WTC11 (cell line): ENCODE measurements around the gene CEP170B. TPM values are rescaled to one million over a fixed set of nuclear protein-coding genes. Genes with fewer than 3 reads are reported as not detected.

Experiments used
- ATF1 ChIP-seq: sonication (generic); formaldehyde crosslinking; IDR thresholded peaks from 2 replicates; pipeline ENCODE4 v1.8.1; 2023; ENCODE audit warnings: mild to moderate bottlenecking, moderate library complexity, missing genetic modification reagents
- CREM ChIP-seq: sonication (generic); formaldehyde crosslinking; IDR thresholded peaks from 2 replicates; pipeline ENCODE4 v1.8.1; 2022; ENCODE audit warnings: mild to moderate bottlenecking, missing genetic modification reagents, moderate library complexity
- ELF4 ChIP-seq: sonication (generic); formaldehyde crosslinking; IDR thresholded peaks from 2 replicates; pipeline ENCODE4 v1.8.1; 2022; ENCODE audit warnings: low read depth, mild to moderate bottlenecking, moderate library complexity, missing genetic modification reagents
- EMX1 ChIP-seq: fragments of 250-450 bp; sonication (Bioruptor Pico); IDR thresholded peaks from 2 replicates; pipeline ENCODE4 v1.8.0; 2021; ENCODE audit warnings: mild to moderate bottlenecking
- ETV6 ChIP-seq: sonication (generic); formaldehyde crosslinking; IDR thresholded peaks from 2 replicates; pipeline ENCODE4 v1.8.1; 2022; ENCODE audit warnings: mild to moderate bottlenecking, missing genetic modification reagents
- FOXJ3 ChIP-seq: sonication (generic); formaldehyde crosslinking; IDR thresholded peaks from 2 replicates; pipeline ENCODE4 v1.9.0; 2021; ENCODE audit warnings: missing genetic modification reagents, mild to moderate bottlenecking, borderline replicate concordance
- FOXP1 ChIP-seq: sonication (generic); formaldehyde crosslinking; IDR thresholded peaks from 2 replicates; pipeline ENCODE4 v1.8.0; 2022; ENCODE audit warnings: missing genetic modification reagents, mild to moderate bottlenecking, moderate library complexity, borderline replicate concordance
- HMGA2 ChIP-seq: fragments of 250-450 bp; sonication (Bioruptor Pico); IDR thresholded peaks from 2 replicates; pipeline ENCODE4 v1.4.0; 2021; ENCODE audit warnings: mild to moderate bottlenecking, moderate library complexity
- IRF1 ChIP-seq: sonication (generic); formaldehyde crosslinking; IDR thresholded peaks from 2 replicates; pipeline ENCODE4 v1.8.0; 2023; ENCODE audit warnings: missing genetic modification reagents
- IRF2 ChIP-seq: sonication (generic); formaldehyde crosslinking; IDR thresholded peaks from 2 replicates; pipeline ENCODE4 v1.8.0; 2022; ENCODE audit warnings: low read depth, missing genetic modification reagents, borderline replicate concordance
- JAZF1 ChIP-seq: fragments of 250-450 bp; sonication (Bioruptor Pico); IDR thresholded peaks from 2 replicates; pipeline ENCODE4 v1.9.0; 2021; ENCODE audit warnings: moderate library complexity, mild to moderate bottlenecking, inconsistent platforms
- JUN ChIP-seq: sonication (generic); formaldehyde crosslinking; IDR thresholded peaks from 2 replicates; pipeline ENCODE4 v1.8.0; 2023; ENCODE audit warnings: mild to moderate bottlenecking, missing genetic modification reagents
- KAT7 ChIP-seq: sonication (generic); formaldehyde crosslinking; IDR thresholded peaks from 2 replicates; pipeline ENCODE4 v1.8.1; 2023; ENCODE audit warnings: missing genetic modification reagents, mild to moderate bottlenecking, borderline replicate concordance
- OVOL2 ChIP-seq: fragments of 250-450 bp; sonication (Bioruptor Pico); IDR thresholded peaks from 2 replicates; pipeline ENCODE4 v1.9.0; 2021; ENCODE audit warnings: mild to moderate bottlenecking, borderline replicate concordance
- PRDM15 ChIP-seq: sonication (generic); formaldehyde crosslinking; IDR thresholded peaks from 2 replicates; pipeline ENCODE4 v1.8.0; 2022; ENCODE audit warnings: missing genetic modification reagents
- RORB ChIP-seq: fragments of 250-450 bp; sonication (Bioruptor Pico); IDR thresholded peaks from 2 replicates; pipeline ENCODE4 v1.9.0; 2021; ENCODE audit warnings: mild to moderate bottlenecking
- SMAD4 ChIP-seq: sonication (generic); formaldehyde crosslinking; IDR thresholded peaks from 2 replicates; pipeline ENCODE4 v1.8.0; 2022; ENCODE audit warnings: mild to moderate bottlenecking, missing genetic modification reagents
- SOX15 ChIP-seq: fragments of 250-450 bp; sonication (Bioruptor Pico); IDR thresholded peaks from 2 replicates; pipeline ENCODE4 v1.9.0; 2021; ENCODE audit warnings: mild to moderate bottlenecking
- TP53 ChIP-seq: sonication (generic); formaldehyde crosslinking; IDR thresholded peaks from 2 replicates; pipeline ENCODE4 v1.8.1; 2023; ENCODE audit warnings: mild to moderate bottlenecking, missing genetic modification reagents
- ZBTB21 ChIP-seq: sonication (generic); formaldehyde crosslinking; IDR thresholded peaks from 2 replicates; pipeline ENCODE4 v1.8.1; 2023; ENCODE audit warnings: mild to moderate bottlenecking, missing genetic modification reagents, borderline replicate concordance
- ZNF121 ChIP-seq: sonication (generic); formaldehyde crosslinking; IDR thresholded peaks from 2 replicates; pipeline ENCODE4 v1.8.0; 2023; ENCODE audit warnings: missing genetic modification reagents
- ZNF219 ChIP-seq: sonication (generic); formaldehyde crosslinking; IDR thresholded peaks from 2 replicates; pipeline ENCODE4 v1.8.0; 2023; ENCODE audit warnings: missing genetic modification reagents, mild to moderate bottlenecking, borderline replicate concordance
- ZNF263 ChIP-seq: sonication (generic); formaldehyde crosslinking; IDR thresholded peaks from 2 replicates; pipeline ENCODE4 v1.8.1; 2022; ENCODE audit warnings: low read depth, mild to moderate bottlenecking, moderate library complexity, missing genetic modification reagents
- ZNF671 ChIP-seq: fragments of 250-450 bp; sonication (Bioruptor Pico); IDR thresholded peaks from 2 replicates; pipeline ENCODE4 v1.8.0; 2021; ENCODE audit warnings: mild to moderate bottlenecking
- total RNA-seq: library from RNA; stranded (reverse); gene quantifications from 3 replicates; pipeline ENCODE4 v1.2.3, GENCODE V29; 2021
- TF ChIP-seq, protein P1 (sequence below): fragments of 250-450 bp; sonication (Bioruptor Pico); IDR thresholded peaks from 2 replicates; pipeline ENCODE4 v1.9.0; 2021; ENCODE audit warnings: mild to moderate bottlenecking
- TF ChIP-seq, protein P2 (sequence below): sonication (generic); formaldehyde crosslinking; IDR thresholded peaks from 2 replicates; pipeline ENCODE4 v1.8.1; 2023; ENCODE audit warnings: mild to moderate bottlenecking, missing genetic modification reagents, moderate library complexity
- TF ChIP-seq, protein P3 (sequence below): sonication (generic); formaldehyde crosslinking; IDR thresholded peaks from 2 replicates; pipeline ENCODE4 v1.8.1; 2023; ENCODE audit warnings: mild to moderate bottlenecking, missing genetic modification reagents
- TF ChIP-seq, protein P4 (sequence below): sonication (generic); formaldehyde crosslinking; IDR thresholded peaks from 2 replicates; pipeline ENCODE4 v1.8.0; 2022; ENCODE audit warnings: mild to moderate bottlenecking, missing genetic modification reagents
- TF ChIP-seq, protein P5 (sequence below): sonication (generic); formaldehyde crosslinking; IDR thresholded peaks from 2 replicates; pipeline ENCODE4 v1.8.1; 2023; ENCODE audit warnings: mild to moderate bottlenecking, missing genetic modification reagents, moderate library complexity

The CEP170B gene
- total RNA-seq, 1 experiment from 2014 or later = 47.0 TPM

DNA sequence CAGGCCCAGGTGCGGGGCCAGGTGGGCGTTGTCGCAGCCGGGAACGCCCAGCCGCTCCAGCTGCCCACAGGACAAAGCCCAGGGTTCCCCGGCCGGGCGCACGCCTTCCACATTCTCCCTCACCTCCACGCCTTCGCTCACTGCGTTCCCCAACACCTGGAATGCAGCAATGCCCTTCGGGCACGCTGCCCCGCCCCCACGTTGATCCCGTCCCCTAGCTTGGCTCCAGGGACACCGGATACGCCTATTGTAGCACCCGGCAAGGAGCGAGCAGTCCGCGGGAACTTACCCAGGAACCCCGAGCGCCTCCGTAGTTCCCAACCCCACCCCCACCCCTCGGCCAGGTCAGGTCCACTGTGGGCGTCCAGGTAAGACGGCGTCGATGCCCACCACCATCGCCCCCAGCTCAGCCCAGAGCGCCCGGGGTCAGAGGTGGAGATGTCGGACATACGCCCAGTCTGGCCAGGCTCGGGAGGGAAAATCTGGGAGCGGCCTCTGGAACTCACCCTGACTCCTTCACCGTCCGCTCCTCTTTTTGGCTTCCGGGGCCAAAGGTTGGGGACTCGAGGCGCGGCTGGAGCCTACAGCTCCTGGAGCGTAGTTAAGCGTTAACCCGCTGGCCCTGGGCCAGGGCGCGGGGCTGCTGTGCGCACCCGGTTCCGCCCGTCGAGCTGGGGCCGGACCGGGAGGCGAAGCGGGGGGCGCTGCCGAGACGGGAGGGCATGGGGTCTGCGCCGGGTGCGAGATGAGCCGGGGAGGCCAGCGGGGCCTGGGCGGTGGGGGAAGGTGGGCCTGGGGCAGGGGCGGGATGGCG lies 594 bp upstream of the CEP170B start (continued):
- TF ChIP-seq ZBTB21 (CRISPR knock-in tag) (no peak), ZNF219 (CRISPR knock-in tag) (no peak), CREM (no peak), SMAD4 (no peak), ZNF263 (CRISPR knock-in tag) (no peak), ELF4 (CRISPR knock-in tag) (no peak), HMGA2 (CRISPR knock-in tag) (no peak), ATF1 (no peak), KAT7 (peak; percentile 71; the same call in 1 of the 2 replicates), ZNF121 (CRISPR knock-in tag) (no peak), SOX15 (CRISPR knock-in tag) (no peak), TP53 (CRISPR knock-in tag) (no peak), RORB (CRISPR knock-in tag) (no peak), IRF1 (CRISPR knock-in tag) (no peak), JAZF1 (no peak), FOXJ3 (CRISPR knock-in tag) (no peak), ZNF671 (no peak), JUN (CRISPR knock-in tag) (no peak), OVOL2 (CRISPR knock-in tag) (no peak), EMX1 (CRISPR knock-in tag) (no peak), PRDM15 (CRISPR knock-in tag) (no peak), ETV6 (no peak), IRF2 (no peak), FOXP1 (CRISPR knock-in tag) (peak; percentile 91)
- TF ChIP-seq, protein P1, sequence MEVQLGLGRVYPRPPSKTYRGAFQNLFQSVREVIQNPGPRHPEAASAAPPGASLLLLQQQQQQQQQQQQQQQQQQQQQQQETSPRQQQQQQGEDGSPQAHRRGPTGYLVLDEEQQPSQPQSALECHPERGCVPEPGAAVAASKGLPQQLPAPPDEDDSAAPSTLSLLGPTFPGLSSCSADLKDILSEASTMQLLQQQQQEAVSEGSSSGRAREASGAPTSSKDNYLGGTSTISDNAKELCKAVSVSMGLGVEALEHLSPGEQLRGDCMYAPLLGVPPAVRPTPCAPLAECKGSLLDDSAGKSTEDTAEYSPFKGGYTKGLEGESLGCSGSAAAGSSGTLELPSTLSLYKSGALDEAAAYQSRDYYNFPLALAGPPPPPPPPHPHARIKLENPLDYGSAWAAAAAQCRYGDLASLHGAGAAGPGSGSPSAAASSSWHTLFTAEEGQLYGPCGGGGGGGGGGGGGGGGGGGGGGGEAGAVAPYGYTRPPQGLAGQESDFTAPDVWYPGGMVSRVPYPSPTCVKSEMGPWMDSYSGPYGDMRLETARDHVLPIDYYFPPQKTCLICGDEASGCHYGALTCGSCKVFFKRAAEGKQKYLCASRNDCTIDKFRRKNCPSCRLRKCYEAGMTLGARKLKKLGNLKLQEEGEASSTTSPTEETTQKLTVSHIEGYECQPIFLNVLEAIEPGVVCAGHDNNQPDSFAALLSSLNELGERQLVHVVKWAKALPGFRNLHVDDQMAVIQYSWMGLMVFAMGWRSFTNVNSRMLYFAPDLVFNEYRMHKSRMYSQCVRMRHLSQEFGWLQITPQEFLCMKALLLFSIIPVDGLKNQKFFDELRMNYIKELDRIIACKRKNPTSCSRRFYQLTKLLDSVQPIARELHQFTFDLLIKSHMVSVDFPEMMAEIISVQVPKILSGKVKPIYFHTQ (CRISPR knock-in tag) = no peak
- TF ChIP-seq, protein P2, sequence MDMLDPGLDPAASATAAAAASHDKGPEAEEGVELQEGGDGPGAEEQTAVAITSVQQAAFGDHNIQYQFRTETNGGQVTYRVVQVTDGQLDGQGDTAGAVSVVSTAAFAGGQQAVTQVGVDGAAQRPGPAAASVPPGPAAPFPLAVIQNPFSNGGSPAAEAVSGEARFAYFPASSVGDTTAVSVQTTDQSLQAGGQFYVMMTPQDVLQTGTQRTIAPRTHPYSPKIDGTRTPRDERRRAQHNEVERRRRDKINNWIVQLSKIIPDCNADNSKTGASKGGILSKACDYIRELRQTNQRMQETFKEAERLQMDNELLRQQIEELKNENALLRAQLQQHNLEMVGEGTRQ (CRISPR knock-in tag) = no peak
- TF ChIP-seq, protein P3, sequence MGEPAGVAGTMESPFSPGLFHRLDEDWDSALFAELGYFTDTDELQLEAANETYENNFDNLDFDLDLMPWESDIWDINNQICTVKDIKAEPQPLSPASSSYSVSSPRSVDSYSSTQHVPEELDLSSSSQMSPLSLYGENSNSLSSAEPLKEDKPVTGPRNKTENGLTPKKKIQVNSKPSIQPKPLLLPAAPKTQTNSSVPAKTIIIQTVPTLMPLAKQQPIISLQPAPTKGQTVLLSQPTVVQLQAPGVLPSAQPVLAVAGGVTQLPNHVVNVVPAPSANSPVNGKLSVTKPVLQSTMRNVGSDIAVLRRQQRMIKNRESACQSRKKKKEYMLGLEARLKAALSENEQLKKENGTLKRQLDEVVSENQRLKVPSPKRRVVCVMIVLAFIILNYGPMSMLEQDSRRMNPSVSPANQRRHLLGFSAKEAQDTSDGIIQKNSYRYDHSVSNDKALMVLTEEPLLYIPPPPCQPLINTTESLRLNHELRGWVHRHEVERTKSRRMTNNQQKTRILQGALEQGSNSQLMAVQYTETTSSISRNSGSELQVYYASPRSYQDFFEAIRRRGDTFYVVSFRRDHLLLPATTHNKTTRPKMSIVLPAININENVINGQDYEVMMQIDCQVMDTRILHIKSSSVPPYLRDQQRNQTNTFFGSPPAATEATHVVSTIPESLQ (CRISPR knock-in tag) = no peak
- TF ChIP-seq, protein P4, sequence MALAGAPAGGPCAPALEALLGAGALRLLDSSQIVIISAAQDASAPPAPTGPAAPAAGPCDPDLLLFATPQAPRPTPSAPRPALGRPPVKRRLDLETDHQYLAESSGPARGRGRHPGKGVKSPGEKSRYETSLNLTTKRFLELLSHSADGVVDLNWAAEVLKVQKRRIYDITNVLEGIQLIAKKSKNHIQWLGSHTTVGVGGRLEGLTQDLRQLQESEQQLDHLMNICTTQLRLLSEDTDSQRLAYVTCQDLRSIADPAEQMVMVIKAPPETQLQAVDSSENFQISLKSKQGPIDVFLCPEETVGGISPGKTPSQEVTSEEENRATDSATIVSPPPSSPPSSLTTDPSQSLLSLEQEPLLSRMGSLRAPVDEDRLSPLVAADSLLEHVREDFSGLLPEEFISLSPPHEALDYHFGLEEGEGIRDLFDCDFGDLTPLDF (CRISPR knock-in tag) = no peak
- TF ChIP-seq, protein P5, sequence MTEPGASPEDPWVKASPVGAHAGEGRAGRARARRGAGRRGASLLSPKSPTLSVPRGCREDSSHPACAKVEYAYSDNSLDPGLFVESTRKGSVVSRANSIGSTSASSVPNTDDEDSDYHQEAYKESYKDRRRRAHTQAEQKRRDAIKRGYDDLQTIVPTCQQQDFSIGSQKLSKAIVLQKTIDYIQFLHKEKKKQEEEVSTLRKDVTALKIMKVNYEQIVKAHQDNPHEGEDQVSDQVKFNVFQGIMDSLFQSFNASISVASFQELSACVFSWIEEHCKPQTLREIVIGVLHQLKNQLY (CRISPR knock-in tag) = no peak
